GF-D8 (cell line): Measurements from ENCODE around the gene VAMP1.
"Not testable (repeated sequence)": the region's sequence is repeated elsewhere in the genome, so short reads cannot be mapped to it uniquely, and the experiment has no call there.

Experiments
- DNase-seq: peaks from one replicate; lab custom pipeline; 2025; lab: John Stamatoyannopoulos, UW

VAMP1 gene

GRCh38 chr12:6469609-6470374, 685 bp downstream of the VAMP1 start:
- no peak for DNase-seq

GRCh38 chr12:6469092-6469491, 1.4 kb downstream of the VAMP1 start:
- no peak for DNase-seq

GRCh38 chr12:6468283-6468575, 2.2 kb downstream of the VAMP1 start:
- DNase-seq = no peak

GRCh38 chr12:6467571-6468282, 2.8 kb downstream of the VAMP1 start:
- DNase-seq = not testable (repeated sequence)

DNA sequence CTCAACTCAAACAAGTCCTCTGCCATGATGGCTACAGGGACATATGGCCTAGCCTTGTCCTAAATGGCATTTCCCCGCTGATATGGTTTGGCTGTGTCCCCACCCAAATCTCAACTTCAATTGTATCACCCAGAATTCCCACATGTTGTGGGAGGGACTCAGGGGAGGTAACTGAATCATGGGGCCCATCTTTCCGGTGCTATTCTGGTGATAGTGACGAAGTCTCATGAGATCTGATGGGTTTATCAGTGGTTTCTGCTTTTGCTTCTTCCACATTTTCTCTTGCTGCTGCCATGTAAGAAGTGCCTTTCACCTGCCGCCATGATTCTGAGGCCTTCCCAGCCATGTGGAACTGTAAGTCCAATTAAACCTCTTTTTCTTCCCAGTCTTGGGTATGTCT, 3.7 kb downstream of the VAMP1 start:
- not testable (repeated sequence) for DNase-seq

DNA sequence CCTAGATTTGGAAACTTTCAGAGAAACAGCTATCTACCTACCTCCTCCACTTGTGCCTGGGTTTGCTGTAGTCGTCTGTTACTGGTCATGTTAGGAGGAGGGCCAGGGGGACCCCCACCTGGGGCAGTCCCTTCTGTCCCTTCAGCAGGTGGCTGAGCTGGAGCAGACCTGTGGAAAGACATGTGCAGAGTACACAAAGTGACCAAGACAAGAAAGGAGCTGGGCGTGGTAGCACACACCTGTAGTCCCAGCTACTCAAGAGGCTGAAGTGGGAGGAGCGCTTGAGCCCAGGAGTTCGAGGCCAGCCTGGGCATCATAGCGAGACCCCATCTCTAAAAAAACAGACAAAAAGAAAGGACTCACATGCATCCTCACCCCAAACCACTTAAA, 4.3 kb downstream of the VAMP1 start:
- DNase-seq = no peak

- DNase-seq = peak; percentile 15
Observed at GRCh38 chr12:6465467-6466183, 4.9 kb downstream of the VAMP1 start.

- DNase-seq = no peak
Observed at GRCh38 chr12:6464531-6464930, 5.9 kb downstream of the VAMP1 start.

GRCh38 chr12:6463858-6464257, 6.6 kb downstream of the VAMP1 start:
- no peak for DNase-seq

DNA sequence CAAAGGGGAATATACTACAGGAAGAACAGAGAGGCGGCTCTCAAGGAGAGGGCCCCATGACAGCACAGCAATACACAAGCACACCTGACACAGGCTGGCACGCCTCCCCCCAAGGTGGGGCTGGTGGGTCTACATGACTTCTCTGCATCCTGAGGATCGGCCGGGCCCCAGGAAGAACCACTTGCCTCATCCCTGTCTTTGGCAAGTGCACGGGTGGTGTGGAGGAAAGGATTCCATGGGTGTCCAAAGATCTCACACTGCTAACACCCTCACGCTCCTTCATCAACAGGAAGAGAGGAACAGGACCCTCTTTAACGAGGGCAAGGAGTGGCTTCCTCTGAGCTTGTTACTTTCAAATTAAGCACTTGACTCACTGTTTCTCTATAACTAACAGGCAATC, 7.3 kb downstream of the VAMP1 start:
- no peak for DNase-seq

DNA sequence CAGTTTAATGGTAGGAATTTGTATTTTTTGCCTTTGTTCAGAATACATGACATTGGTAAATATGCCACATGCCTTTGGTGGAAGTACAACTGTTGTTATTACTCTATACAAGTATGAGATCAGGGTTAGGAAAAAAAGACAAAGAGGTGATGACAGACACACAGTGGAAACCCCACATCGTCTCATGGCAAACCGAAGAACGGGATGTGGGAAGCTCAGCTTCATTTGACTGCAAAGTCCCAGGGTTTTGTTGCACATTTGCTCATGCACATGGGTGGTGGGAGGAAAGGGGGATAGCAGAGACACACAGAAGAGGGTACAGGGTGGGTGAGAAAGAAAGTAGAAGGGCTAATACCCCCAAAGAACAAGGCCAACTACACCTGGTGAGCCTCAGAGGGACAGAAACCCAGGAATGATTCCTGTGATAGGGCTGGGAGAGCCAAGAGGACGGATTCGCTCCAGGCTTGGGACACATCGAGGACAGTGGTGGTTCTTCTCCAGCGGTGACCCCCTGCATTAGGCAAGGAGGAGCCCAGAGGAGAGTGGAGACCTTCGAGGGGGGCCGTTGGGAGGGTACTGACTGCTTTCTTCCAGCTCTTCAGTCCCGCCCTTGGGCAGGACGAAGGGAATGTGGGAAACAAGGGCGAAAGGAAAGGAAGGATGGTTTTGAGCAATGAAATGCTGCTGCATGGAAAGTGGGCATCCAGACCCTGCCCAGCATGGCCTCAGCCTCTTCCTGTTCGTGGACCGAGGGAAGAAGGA, 8.1 kb downstream of the VAMP1 start:
- no peak for DNase-seq

GRCh38 chr12:6461401-6462233, 8.9 kb downstream of the VAMP1 start:
- peak; percentile 97 for DNase-seq

DNA sequence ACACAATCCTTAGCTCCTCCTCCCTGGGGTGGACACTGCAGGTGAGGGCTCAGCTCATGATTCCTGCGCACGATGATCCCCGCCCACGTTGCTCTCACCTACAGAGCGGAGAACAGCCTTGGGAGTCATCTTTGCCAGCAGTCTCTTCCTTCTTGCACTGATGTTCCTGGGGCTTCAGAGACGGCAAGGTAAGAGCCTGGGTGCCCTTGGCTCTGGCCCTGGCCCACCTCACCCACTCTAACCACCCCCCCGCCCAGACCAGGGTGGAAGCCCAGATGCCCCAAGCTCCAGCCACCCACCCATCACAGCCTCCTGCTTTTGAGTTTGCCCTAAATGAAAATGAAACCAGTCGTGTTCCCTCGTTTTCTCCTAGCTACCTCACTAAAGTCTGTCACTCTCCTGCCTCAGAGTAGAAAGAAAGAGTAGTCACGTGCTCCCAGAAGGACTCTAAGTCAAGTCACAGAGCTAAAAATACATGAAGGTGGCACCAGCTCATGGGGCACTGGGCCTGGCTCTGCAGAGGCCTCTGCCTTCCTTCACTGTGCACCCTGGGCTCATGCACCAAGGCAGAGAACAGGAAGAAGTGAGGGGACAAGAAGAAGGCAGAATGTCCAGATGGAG, 9.6 kb downstream of the VAMP1 start:
- DNase-seq = no peak

DNA sequence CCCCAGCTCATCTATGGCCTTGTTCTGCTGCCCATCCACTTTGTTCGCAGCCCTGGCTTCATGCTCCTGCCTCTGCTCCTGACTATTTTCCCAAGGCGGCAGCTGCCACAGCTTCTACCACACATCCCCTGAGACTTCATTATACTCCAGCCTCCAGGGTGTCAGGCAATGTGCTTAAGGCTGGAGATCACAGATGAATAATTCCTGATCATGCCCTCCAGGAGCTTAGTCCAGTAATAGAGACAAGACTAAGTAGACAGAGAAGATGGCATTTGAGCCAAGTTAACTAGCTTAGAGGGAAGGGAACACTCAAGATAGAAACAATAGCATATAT, 11.5 kb downstream of the VAMP1 start:
- DNase-seq = no peak

- DNase-seq = no peak
Observed at GRCh38 chr12:6458281-6459003, 12.0 kb downstream of the VAMP1 start.

DNA sequence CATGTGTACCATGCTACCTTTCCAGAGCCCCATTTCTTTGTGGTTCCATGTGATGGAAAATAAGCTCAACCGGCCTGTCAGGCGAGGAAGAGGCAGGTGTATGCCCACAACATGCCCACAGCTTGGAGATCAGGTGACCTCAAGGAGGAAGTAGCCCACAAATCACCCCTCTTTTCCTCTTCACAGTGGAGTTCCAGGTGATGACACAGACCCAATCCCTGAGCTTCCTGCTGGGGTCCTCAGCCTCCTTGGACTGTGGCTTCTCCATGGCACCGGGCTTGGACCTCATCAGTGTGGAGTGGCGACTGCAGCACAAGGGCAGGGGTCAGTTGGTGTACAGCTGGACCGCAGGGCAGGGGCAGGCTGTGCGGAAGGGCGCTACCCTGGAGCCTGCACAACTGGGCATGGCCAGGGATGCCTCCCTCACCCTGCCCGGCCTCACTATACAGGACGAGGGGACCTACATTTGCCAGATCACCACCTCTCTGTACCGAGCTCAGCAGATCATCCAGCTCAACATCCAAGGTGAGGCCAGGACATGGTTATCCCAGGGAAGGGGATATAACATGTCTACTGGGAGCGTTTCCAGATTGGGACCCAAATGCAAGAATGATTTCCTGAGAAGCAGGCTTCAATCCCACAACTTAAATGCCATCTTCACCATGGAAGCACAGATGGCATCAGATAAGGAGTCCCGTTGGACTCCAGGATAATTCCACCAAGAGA, 13.1 kb downstream of the VAMP1 start:
- no peak for DNase-seq

- no peak for DNase-seq
Observed at GRCh38 chr12:6452944-6453630, 17.4 kb downstream of the VAMP1 start.

- no peak for DNase-seq
Observed at GRCh38 chr12:6452245-6452943, 18.1 kb downstream of the VAMP1 start.
